Prostate gland (tissue), 2 donors: ENCODE data around the gene PEF1.

Source experiments
- POLR2A ChIP-seq: fragments of 450-650 bp; IDR thresholded peaks from one replicate; pipeline ENCODE4 v1.6.1; 2016; ENCODE audit warnings: antibody characterized with exemption, mild to moderate bottlenecking
- POLR2AphosphoS5 ChIP-seq: sonication (generic); formaldehyde crosslinking; IDR thresholded peaks from one replicate; pipeline ENCODE4 v1.6.1; 2017; ENCODE audit warnings: antibody characterized with exemption
- TF ChIP-seq, protein P1 (sequence below), 4 experiments: fragments of 200-600 bp in 2 of 4; fragments of 450-650 bp in 2 of 4; sonication (generic) in 2 of 4; IDR thresholded peaks; 1 replicate in 3 of 4; 2 replicates in 1 of 4; pipeline ENCODE4 v1.5.1; 2016 to 2019; ENCODE audit warnings: antibody characterized with exemption in 4 of 4, mild to moderate bottlenecking in 2 of 4, moderate library complexity in 2 of 4

DNA sequence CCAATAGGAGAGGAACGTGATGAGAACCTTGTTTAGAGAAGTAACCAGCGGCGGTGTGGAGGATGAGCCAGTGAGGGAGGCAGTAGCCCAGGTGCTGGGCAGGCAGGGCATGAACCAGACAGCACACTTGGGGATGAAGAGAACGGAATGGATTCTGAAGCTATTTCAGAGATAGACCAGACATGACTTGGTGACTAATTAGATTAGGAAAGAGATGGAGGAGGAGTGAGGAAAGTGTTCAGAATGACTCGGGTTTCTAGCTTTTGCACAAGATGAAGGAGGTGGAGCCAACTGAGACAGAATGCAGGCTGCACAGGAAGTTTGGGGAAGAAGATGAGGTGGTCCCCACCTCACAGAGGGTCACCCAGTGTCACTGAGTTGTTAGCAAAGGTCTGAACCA lies 5.1 kb downstream of the PEF1 start:
- TF ChIP-seq, protein P1, sequence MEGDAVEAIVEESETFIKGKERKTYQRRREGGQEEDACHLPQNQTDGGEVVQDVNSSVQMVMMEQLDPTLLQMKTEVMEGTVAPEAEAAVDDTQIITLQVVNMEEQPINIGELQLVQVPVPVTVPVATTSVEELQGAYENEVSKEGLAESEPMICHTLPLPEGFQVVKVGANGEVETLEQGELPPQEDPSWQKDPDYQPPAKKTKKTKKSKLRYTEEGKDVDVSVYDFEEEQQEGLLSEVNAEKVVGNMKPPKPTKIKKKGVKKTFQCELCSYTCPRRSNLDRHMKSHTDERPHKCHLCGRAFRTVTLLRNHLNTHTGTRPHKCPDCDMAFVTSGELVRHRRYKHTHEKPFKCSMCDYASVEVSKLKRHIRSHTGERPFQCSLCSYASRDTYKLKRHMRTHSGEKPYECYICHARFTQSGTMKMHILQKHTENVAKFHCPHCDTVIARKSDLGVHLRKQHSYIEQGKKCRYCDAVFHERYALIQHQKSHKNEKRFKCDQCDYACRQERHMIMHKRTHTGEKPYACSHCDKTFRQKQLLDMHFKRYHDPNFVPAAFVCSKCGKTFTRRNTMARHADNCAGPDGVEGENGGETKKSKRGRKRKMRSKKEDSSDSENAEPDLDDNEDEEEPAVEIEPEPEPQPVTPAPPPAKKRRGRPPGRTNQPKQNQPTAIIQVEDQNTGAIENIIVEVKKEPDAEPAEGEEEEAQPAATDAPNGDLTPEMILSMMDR (IDR thresholded peaks at IDR 0.05), result no peak
- TF ChIP-seq POLR2A, result no peak
- TF ChIP-seq POLR2AphosphoS5, result no peak
